ENCODE results near the gene FILIP1.

FILIP1 gene

GRCh38 chr6:75329703-75330102 lies 163.9 kb downstream of the FILIP1 start:
- DNase-seq, result no peak

GRCh38 chr6:75327807-75328206 lies 165.8 kb downstream of the FILIP1 start:
- DNase-seq, result no peak

GRCh38 chr6:75326557-75327258 lies 166.9 kb downstream of the FILIP1 start:
- DNase-seq, result no peak

GRCh38 chr6:75318900-75319299 lies 174.7 kb downstream of the FILIP1 start:
- DNase-seq, result no peak

GRCh38 chr6:75317503-75318206 lies 175.9 kb downstream of the FILIP1 start:
- DNase-seq, result no peak

GRCh38 chr6:75315978-75316377 lies 177.6 kb downstream of the FILIP1 start:
- DNase-seq, result no peak

- no peak for DNase-seq
These were observed 185.2 kb downstream of the FILIP1 start for GRCh38 chr6:75308250-75308988.

- no peak for DNase-seq
These were observed 186.1 kb downstream of the FILIP1 start for GRCh38 chr6:75307364-75308004.

- no peak for DNase-seq
These were observed 187.5 kb downstream of the FILIP1 start for GRCh38 chr6:75306064-75306463.

GRCh38 chr6:75305573-75305972 lies 188.0 kb downstream of the FILIP1 start:
- DNase-seq, result no peak

- DNase-seq, result no peak
These were observed 191.3 kb downstream of the FILIP1 start for GRCh38 chr6:75302280-75302679.

GRCh38 chr6:75301537-75301936 lies 192.1 kb downstream of the FILIP1 start:
- DNase-seq, result no peak

- DNase-seq, result no peak
These were observed 192.5 kb downstream of the FILIP1 start for GRCh38 chr6:75301088-75301487.

GRCh38 chr6:75300531-75300855 lies 193.1 kb downstream of the FILIP1 start:
- DNase-seq, result no peak

GRCh38 chr6:75299801-75300530 lies 193.6 kb downstream of the FILIP1 start:
- no peak for DNase-seq

- DNase-seq, result no peak
These were observed 196.5 kb downstream of the FILIP1 start for GRCh38 chr6:75296811-75297779.

GRCh38 chr6:75292555-75292954 lies 201.0 kb downstream of the FILIP1 start:
- DNase-seq, result no peak

GRCh38 chr6:75291744-75292143 lies 201.9 kb downstream of the FILIP1 start:
- no peak for DNase-seq

GRCh38 chr6:75291331-75291730 lies 202.3 kb downstream of the FILIP1 start:
- DNase-seq, result no peak

GRCh38 chr6:75290136-75290945 lies 203.3 kb downstream of the FILIP1 start:
- DNase-seq, result no peak

GRCh38 chr6:75288023-75288422 lies 205.6 kb downstream of the FILIP1 start:
- DNase-seq, result no peak

Data from CD4-positive, alpha-beta T cell treated with Interleukin-6 for 4 hours (primary cell).